Stimulated activated CD8-positive, alpha-beta memory T cell treated with anti-CD3 and anti-CD28 coated beads, Interleukin-2, amount 100 ng/mL, for 1 hour (primary cell): ENCODE data around the gene CIAO2B.

Source experiments
- DNase-seq, 2 donors: peaks; one replicate each; pipeline ENCODE4 v3.0.0-alpha.2; 2020; ENCODE audit warnings: low read depth in 2 of 2

Gene CIAO2B

DNA sequence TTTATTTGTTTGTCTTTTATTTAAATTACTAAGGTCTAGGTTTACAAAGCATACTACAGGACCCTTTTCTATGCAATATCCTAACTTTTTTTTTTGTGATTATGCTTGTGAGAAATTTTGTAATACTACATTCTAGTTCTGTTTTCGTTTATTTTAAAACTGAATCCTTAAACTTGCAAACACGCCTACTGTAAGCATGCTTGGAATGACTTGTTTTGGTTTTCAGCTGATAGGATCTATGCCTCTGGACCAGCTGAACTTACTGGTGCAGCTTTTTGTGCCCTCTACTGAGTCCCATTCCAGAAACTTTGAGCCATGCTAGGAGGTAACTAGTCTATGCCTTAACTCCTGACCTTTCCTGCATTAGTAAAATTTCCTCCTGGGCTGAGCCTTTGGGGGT lies 47.9 kb downstream of the CIAO2B start:
- DNase-seq, result no peak

DNA sequence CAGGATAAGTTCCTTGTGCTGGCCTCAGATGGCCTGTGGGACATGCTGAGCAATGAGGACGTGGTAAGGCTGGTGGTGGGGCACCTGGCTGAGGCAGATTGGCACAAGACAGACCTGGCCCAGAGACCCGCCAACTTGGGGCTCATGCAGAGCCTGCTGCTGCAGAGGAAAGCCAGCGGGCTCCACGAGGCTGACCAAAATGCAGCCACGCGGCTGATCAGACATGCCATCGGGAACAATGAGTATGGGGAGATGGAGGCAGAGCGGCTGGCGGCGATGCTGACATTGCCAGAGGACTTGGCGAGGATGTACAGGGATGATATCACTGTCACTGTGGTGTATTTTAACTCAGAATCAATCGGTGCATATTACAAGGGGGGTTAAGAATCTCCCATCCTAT lies 48.7 kb downstream of the CIAO2B start:
- no peak for DNase-seq

DNA sequence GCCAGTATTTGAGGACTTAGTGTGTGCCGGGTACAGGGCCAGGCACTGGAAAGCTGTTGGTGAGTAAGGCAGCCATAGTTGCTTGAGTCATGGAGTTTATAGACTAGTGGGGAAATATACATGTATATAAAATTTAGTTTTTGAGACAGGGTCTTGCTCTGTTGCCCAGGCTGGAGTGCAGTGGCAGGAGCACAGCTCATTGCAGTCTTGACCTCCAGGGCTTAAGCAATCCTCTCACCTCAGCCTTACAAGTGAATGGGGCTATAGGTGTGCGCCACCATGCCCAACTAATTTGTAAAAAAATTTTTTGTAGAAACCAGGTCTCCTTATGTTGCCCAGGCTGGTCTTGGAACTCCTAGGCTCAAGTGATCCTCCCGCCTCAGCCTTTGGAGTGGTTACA lies 51.5 kb downstream of the CIAO2B start:
- DNase-seq, result no peak
